Adrenal gland (tissue), 12 donors: ENCODE results near the gene SPTAN1. TPM values are rescaled to one million over a fixed set of nuclear protein-coding genes. Genes with fewer than 3 reads are reported as not detected.

Experiments
- DNase-seq, 7 donors: peaks; one replicate each; pipeline ENCODE4 v3.0.0-alpha.2; 2019 to 2020
- H3K27ac ChIP-seq, 5 donors: fragments of 200-600 bp; sonication (generic) in 4 of 5; 1 replicate in 3 of 5; 2 replicates in 2 of 5; pipeline versions ENCODE4 v1.5.1 to v1.8.0; 2016 to 2020; ENCODE audit warnings: mild to moderate bottlenecking in 1 of 5
- H3K27me3 ChIP-seq: fragments of 200-600 bp; 2 replicates; pipeline ENCODE4 v1.8.0; 2021
- H3K36me3 ChIP-seq, 2 donors: fragments of 200-600 bp; replicated peaks in 1 of 2; 1 replicate in 1 of 2; 2 replicates in 1 of 2; pipeline versions ENCODE4 v1.5.1 to v1.8.0; 2018 to 2022
- H3K4me1 ChIP-seq, 2 donors: fragments of 200-600 bp; replicated peaks in 1 of 2; 1 replicate in 1 of 2; 2 replicates in 1 of 2; pipeline versions ENCODE4 v1.5.1 to v1.8.0; 2018 to 2021
- H3K4me3 ChIP-seq, 4 donors: fragments of 200-600 bp; sonication (generic) in 3 of 4; one replicate each; pipeline ENCODE4 v1.5.1; 2016 to 2018
- H3K9me3 ChIP-seq, 3 donors: fragments of 200-600 bp; sonication (generic) in 1 of 3; replicated peaks in 1 of 3; 1 replicate in 2 of 3; 2 replicates in 1 of 3; pipeline versions ENCODE4 v1.5.1 to v1.8.0; 2016 to 2021
- POLR2A ChIP-seq, 2 donors: fragments of 450-650 bp; IDR thresholded peaks; one replicate each; pipeline ENCODE4 v1.6.1; 2017; ENCODE audit warnings: antibody characterized with exemption in 2 of 2, mild to moderate bottlenecking in 2 of 2, moderate library complexity in 1 of 2
- WGBS, 4 donors: extraction: QIAGEN DNeasy Blood & Tissue Kit in 2 of 4; methylation state at CpG; one replicate each; pipeline versions ENCODE4 v1.1.5 to v1.1.7; 2013 to 2017; 5-methylcytosine and 5-hydroxymethylcytosine counted together
- intact Hi-C, 2 donors: fragments of 100-400 bp; cut with DNase I; formaldehyde crosslinking; loops; one replicate each; pipeline versions ENCODE4 v1.14.1 to v1.15.0; 2022 to 2023
- polyA plus RNA-seq, 3 donors: library from polyadenylated mRNA; stranded (reverse); fragments of 200-250 nt in 2 of 3; fragments of 350-450 nt in 1 of 3; fragmentation: Illumina TruSeq in 1 of 3; extraction: RNeasy Lipid Tissue Mini Kit (QIAGEN cat#74804) in 1 of 3; gene quantifications; one replicate each; pipeline ENCODE4 v1.2.3, GENCODE V29; 2013 to 2014
- total RNA-seq, 9 donors: library from RNA; depleted of rRNA in 4 of 9; stranded (reverse); fragments of >200 nt in 4 of 9; fragments of 120-200 nt in 1 of 9; fragmentation: NEBNext Ultra II Directional in 1 of 9; extraction: Animal tissue kit (Norgen Biotek cat#: 25700) in 1 of 9; gene quantifications; one replicate each; pipeline versions ENCODE4 v1.1.0 to v1.2.4, GENCODE V29; 2013 to 2023
- TF ChIP-seq, protein P1 (sequence below), 6 experiments: fragments of 450-650 bp in 4 of 6; fragments of 200-600 bp in 2 of 6; sonication (generic) in 1 of 6; IDR thresholded peaks; 1 replicate in 5 of 6; 2 replicates in 1 of 6; pipeline versions ENCODE4 v1.5.1 to v1.8.0; 2016 to 2021; ENCODE audit warnings: antibody characterized with exemption in 6 of 6, mild to moderate bottlenecking in 2 of 6, moderate library complexity in 1 of 6
- donor health status: healthy with polysubstance abuse.
- donor health status: Bipolar disorder and iron deficiency.
- donor health status: DM: yes; HTN: yes; CAD: no.
- donor health status: DM: no; HTN: no; CAD: no.
- donor health status: DM: no; HTN: no; CAD: no.
- donor health status: DM: yes; HTN: yes; CAD: no.

SPTAN1 gene
- total and polyA plus RNA-seq, 12 donors = 136 to 316 (median 227) TPM

DNA sequence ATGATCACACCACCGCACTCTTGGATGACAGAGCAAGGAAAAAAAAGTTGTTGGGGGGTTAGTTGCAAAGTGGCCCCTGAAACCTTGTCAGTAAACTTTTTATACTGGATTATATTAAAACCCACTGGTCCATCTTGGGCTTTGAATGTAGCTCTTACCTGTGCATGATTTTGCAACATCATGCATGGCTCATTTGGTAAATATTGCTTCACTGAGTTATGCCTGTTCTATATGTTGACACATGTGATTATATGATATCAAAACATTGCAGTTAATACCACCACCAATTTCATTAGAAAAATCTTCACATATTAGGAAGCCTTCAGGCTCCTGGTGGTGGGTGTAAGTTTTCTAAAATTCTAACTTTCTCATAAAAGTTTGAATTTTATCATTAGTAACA is 62.3 kb downstream of the SPTAN1 start:
- no peak overlapping the region for H3K4me3 ChIP-seq
- H3K9me3 ChIP-seq = no peaks in the 10 kb centered on the region
- peaks cover 0 to 100% of the 10 kb centered on the region in 2 donors for H3K36me3 ChIP-seq
- intact Hi-C loops = no loop called here
- no peaks in the 10 kb centered on the region for H3K4me1 ChIP-seq
- DNase-seq = no peak
- 83 to 100% (median 91%) methylated on average over 1 of the region's 1 CpG for WGBS, 4 donors
- no peak overlapping the region for H3K27ac ChIP-seq
- no peak for TF ChIP-seq POLR2A (IDR thresholded peaks at IDR 0.05)
- TF ChIP-seq, protein P1, sequence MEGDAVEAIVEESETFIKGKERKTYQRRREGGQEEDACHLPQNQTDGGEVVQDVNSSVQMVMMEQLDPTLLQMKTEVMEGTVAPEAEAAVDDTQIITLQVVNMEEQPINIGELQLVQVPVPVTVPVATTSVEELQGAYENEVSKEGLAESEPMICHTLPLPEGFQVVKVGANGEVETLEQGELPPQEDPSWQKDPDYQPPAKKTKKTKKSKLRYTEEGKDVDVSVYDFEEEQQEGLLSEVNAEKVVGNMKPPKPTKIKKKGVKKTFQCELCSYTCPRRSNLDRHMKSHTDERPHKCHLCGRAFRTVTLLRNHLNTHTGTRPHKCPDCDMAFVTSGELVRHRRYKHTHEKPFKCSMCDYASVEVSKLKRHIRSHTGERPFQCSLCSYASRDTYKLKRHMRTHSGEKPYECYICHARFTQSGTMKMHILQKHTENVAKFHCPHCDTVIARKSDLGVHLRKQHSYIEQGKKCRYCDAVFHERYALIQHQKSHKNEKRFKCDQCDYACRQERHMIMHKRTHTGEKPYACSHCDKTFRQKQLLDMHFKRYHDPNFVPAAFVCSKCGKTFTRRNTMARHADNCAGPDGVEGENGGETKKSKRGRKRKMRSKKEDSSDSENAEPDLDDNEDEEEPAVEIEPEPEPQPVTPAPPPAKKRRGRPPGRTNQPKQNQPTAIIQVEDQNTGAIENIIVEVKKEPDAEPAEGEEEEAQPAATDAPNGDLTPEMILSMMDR (IDR thresholded peaks at IDR 0.05) = no peak
- H3K27me3 ChIP-seq = no peaks in the 10 kb centered on the region

DNA sequence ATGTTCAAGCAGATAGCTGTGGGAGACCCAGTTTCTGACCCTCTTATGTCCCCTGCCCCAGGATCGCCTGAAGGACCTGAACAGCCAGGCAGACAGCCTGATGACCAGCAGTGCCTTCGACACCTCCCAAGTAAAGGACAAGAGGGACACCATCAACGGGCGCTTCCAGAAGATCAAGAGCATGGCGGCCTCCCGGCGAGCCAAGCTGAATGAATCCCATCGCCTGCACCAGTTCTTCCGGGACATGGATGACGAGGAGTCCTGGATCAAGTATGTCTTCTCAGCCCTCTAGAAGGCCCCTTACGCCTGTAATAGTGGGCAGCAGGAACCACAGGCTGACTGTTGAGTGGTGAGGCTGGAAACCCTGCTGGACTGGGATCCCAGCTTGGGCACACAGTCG is 63.2 kb downstream of the SPTAN1 start:
- TF ChIP-seq POLR2A (IDR thresholded peaks at IDR 0.05) = no peak
- TF ChIP-seq, protein P1 (IDR thresholded peaks at IDR 0.05) = no peak
- Histone ChIP-seq H3K4me3 (no peak overlapping the region), H3K36me3 (peaks cover 0 to 100% of the 10 kb centered on the region in 2 donors), H3K9me3 (no peaks in the 10 kb centered on the region), H3K27ac (no peak overlapping the region), H3K27me3 (no peaks in the 10 kb centered on the region), H3K4me1 (no peaks in the 10 kb centered on the region)
- no peak for DNase-seq
- intact Hi-C loops = no loop called here
- 91 to 96% (median 93%) methylated on average over 8 to 12 of the region's 12 CpGs for WGBS, 4 donors

DNA sequence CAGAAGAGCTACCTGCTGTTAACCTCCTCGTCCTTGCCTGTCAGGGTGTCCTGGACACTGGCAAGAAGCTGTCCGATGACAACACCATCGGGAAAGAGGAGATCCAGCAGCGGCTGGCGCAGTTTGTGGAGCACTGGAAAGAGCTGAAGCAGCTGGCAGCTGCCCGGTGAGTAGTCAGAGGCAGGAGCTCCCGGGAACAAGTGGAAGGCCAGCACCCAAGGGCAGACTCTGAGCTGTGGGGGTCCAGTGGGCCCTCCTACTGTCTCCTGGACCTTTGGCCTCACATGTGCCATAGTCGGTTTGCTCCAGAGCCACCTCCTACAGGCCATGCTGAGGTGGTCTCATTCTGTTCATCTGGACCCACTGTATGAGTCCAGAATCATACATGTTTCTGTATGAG is 65.6 kb downstream of the SPTAN1 start:
- no peak for DNase-seq
- Histone ChIP-seq H3K9me3 (no peaks in the 10 kb centered on the region), H3K4me1 (peaks cover 0 to 11% of the 10 kb centered on the region in 2 donors), H3K4me3 (no peak overlapping the region), H3K27ac (no peak overlapping the region), H3K27me3 (no peaks in the 10 kb centered on the region), H3K36me3 (peaks cover 0 to 99% of the 10 kb centered on the region in 2 donors)
- 84 to 97% (median 88%) methylated on average over 4 to 8 of the region's 8 CpGs for WGBS, 4 donors
- TF ChIP-seq, protein P1 (IDR thresholded peaks at IDR 0.05) = no peak
- TF ChIP-seq POLR2A (IDR thresholded peaks at IDR 0.05) = no peak
- intact Hi-C loops = no loop called here

DNA sequence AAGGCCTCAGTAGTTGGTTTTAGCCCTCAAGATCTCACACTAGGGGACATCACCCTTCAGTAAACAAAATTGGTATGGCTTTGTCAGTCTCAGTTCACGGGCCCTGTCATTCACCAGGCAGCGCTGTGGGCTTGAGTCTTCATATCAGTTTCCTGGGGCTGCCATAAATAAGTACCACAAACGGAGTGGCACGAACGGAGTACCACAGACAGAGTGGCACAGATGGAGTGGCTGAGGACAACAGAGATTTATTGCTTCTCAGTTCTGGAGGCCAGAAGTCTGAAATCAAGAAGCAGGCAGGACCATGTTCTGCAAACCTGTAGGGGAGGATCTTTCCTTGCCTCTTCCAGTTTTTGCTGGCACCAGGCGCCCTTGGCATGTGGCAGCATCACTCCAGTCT is 66.7 kb downstream of the SPTAN1 start:
- no peak overlapping the region for H3K4me3 ChIP-seq
- no peak overlapping the region for H3K27ac ChIP-seq
- 91 to 95% (median 94%) methylated on average over 6 of the region's 6 CpGs for WGBS, 4 donors
- no peak for DNase-seq
- intact Hi-C loops = no loop called here
- H3K27me3 ChIP-seq = no peaks in the 10 kb centered on the region
- no peaks in the 10 kb centered on the region for H3K9me3 ChIP-seq
- H3K4me1 ChIP-seq = peaks cover 0 to 11% of the 10 kb centered on the region in 2 donors
- TF ChIP-seq, protein P1 (IDR thresholded peaks at IDR 0.05) = no peak
- TF ChIP-seq POLR2A (IDR thresholded peaks at IDR 0.05) = no peak
- H3K36me3 ChIP-seq = peaks cover 0 to 99% of the 10 kb centered on the region in 2 donors
